Measurements from ENCODE around the gene OLFM4.

The OLFM4 gene

DNA sequence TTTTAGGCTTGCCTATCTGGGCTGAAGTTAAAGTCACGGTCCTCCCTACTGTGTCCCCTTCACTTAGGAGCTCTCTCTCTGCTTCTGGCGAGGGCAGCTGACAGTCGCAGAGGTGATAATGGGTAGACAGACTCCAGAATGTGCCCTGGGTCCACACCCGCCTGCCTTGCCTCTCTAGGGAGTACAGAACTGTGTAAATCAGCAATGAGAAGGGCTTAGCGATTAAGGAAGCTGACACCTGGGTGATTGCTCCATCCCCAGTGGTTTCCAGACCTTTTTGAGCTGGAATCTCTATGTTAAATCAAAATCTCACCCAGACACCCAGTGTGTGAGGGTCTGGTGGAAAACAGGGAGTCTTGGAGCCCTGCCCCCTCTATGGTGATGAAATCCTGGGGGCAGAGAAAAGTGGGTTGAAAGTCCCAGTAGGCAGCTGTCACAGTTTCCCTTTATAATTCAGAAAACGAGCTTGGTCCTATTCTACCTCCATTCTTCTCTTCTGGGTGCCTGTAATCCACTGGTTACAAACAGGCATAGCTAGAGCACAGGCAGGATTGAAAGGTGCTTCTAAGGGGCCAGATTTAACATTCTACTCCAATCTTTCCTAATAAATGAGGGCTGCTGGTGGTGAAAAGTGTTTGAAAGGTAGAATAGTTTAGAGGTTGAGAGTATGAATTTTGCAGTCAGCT, 46.9 kb downstream of the OLFM4 start:
- no peaks in the 10 kb centered on the region for H3K9me3 ChIP-seq (ENCODE audit: control insufficient read depth, insufficient read depth, low read length)
- H3K4me3 ChIP-seq (ENCODE audit: low read depth, low read length) = no peak overlapping the region
- no peak overlapping the region for H3K9ac ChIP-seq (ENCODE audit: low read depth, low read length)
- no peaks in the 10 kb centered on the region for H3K36me3 ChIP-seq (ENCODE audit: control insufficient read depth, insufficient read depth, low read length)
- no peaks in the 10 kb centered on the region for H3K27me3 ChIP-seq (ENCODE audit: control insufficient read depth, insufficient read depth, low read length)
- H3K4me1 ChIP-seq (ENCODE audit: control insufficient read depth, insufficient read depth, low read length) = no peaks in the 10 kb centered on the region

DNA sequence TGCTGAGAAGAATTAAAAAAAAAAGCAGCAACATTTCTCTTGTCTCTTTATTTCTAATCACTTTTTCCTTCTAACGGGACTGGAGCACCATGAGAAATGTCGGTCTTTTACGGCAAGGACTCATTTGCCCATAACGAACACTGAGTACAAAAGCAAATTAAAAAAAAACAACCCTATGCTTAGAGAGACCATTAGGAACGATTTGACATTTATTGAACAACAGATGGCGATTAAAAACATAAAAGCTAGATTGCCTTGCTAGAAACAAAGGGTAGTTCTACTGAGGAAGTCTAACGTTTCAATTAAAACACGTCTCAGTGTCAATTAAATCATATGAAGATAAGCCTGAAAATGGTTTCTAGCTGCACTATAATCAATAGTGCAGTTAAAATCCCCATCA, 51.1 kb downstream of the OLFM4 start:
- H3K9ac ChIP-seq (ENCODE audit: low read depth, low read length) = no peak overlapping the region
- H3K4me1 ChIP-seq (ENCODE audit: control insufficient read depth, insufficient read depth, low read length) = no peaks in the 10 kb centered on the region
- H3K9me3 ChIP-seq (ENCODE audit: control insufficient read depth, insufficient read depth, low read length) = no peaks in the 10 kb centered on the region
- no peaks in the 10 kb centered on the region for H3K36me3 ChIP-seq (ENCODE audit: control insufficient read depth, insufficient read depth, low read length)
- H3K27me3 ChIP-seq (ENCODE audit: control insufficient read depth, insufficient read depth, low read length) = no peaks in the 10 kb centered on the region
- H3K4me3 ChIP-seq (ENCODE audit: low read depth, low read length) = no peak overlapping the region

DNA sequence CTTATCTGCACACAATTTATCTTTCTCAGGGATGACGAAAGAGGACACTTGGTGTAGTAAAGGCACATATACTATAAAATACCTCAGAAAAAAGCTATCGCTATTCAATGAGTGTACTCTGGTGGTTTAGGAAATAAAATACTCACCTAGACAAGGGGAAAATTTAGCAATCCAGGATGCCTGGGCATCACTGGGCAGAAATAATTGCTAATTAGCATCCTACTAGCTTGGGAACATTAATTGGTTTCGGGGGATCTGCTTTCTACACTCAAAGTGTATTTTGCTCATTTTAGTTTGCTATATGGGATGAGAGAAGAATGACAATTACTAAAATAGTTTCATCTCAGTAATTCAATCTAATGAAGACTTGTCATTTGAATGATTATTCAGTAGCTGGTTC, 60.3 kb downstream of the OLFM4 start:
- no peak overlapping the region for H3K9ac ChIP-seq (ENCODE audit: low read depth, low read length)
- H3K4me1 ChIP-seq (ENCODE audit: control insufficient read depth, insufficient read depth, low read length) = no peaks in the 10 kb centered on the region
- no peaks in the 10 kb centered on the region for H3K9me3 ChIP-seq (ENCODE audit: control insufficient read depth, insufficient read depth, low read length)
- no peaks in the 10 kb centered on the region for H3K27me3 ChIP-seq (ENCODE audit: control insufficient read depth, insufficient read depth, low read length)
- H3K36me3 ChIP-seq (ENCODE audit: control insufficient read depth, insufficient read depth, low read length) = no peaks in the 10 kb centered on the region
- no peak overlapping the region for H3K4me3 ChIP-seq (ENCODE audit: low read depth, low read length)

DNA sequence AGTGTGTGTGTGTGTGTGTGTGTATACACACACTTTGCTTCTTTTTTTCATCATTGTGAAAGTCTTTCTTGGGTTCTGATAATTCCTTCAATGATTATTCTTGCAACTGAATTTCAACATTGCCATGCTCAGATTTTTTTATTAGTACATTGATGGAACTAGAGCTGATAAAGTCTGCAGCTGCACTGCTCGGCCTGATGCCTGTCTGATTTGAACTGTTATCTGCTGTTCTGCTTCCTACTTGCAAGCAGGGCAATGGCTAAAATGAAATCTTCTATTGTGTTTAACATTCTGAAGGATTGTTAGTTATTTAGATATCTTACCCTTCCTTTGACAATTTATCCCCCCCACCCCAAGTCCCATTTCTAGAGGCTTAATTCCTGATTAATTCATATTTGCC, 61.3 kb downstream of the OLFM4 start:
- H3K9ac ChIP-seq (ENCODE audit: low read depth, low read length) = no peak overlapping the region
- H3K4me1 ChIP-seq (ENCODE audit: control insufficient read depth, insufficient read depth, low read length) = no peaks in the 10 kb centered on the region
- no peaks in the 10 kb centered on the region for H3K9me3 ChIP-seq (ENCODE audit: control insufficient read depth, insufficient read depth, low read length)
- H3K27me3 ChIP-seq (ENCODE audit: control insufficient read depth, insufficient read depth, low read length) = no peaks in the 10 kb centered on the region
- H3K36me3 ChIP-seq (ENCODE audit: control insufficient read depth, insufficient read depth, low read length) = no peaks in the 10 kb centered on the region
- H3K4me3 ChIP-seq (ENCODE audit: low read depth, low read length) = no peak overlapping the region

DNA sequence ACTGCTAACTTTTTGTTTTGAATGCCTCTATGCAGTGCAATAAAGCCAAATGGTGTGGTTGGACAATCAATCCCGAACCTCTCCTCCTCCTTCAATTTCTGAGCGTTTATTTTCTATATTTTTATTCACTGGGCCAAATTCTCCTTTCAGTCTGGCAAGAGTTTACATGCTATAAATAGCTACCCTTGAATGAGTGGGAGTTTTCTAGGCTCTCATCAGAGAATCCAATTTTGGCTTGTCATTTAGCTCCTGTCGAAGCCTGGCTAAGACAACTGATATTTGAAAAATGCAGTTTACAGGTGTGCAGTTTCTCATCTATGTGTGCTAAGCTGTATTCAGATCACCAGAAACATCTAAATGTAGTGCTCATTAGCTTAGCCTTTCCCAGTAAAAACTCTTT, 61.8 kb downstream of the OLFM4 start:
- no peaks in the 10 kb centered on the region for H3K9me3 ChIP-seq (ENCODE audit: control insufficient read depth, insufficient read depth, low read length)
- no peaks in the 10 kb centered on the region for H3K36me3 ChIP-seq (ENCODE audit: control insufficient read depth, insufficient read depth, low read length)
- no peak overlapping the region for H3K9ac ChIP-seq (ENCODE audit: low read depth, low read length)
- H3K4me1 ChIP-seq (ENCODE audit: control insufficient read depth, insufficient read depth, low read length) = no peaks in the 10 kb centered on the region
- no peaks in the 10 kb centered on the region for H3K27me3 ChIP-seq (ENCODE audit: control insufficient read depth, insufficient read depth, low read length)
- H3K4me3 ChIP-seq (ENCODE audit: low read depth, low read length) = no peak overlapping the region

DNA sequence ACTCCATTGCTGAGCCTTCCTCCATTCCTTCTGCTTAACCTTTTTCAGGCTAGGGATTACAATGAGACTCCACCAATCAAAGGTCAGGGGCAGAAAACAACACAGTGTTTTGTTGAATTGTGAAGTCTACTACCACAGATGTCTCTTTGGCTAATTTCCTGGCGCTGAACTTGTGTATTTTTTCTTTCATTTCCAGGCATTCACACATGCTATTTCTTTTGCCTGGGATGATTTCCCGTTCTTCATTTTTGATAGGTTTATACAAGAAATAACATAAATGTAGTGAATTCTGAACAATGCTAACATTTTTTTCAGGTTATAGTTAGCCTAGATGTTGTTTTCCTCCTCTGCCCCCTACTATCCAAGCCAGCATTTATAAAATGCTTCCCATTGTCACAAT, 64.3 kb downstream of the OLFM4 start:
- no peak overlapping the region for H3K9ac ChIP-seq (ENCODE audit: low read depth, low read length)
- no peaks in the 10 kb centered on the region for H3K27me3 ChIP-seq (ENCODE audit: control insufficient read depth, insufficient read depth, low read length)
- no peaks in the 10 kb centered on the region for H3K36me3 ChIP-seq (ENCODE audit: control insufficient read depth, insufficient read depth, low read length)
- no peak overlapping the region for H3K4me3 ChIP-seq (ENCODE audit: low read depth, low read length)
- no peaks in the 10 kb centered on the region for H3K9me3 ChIP-seq (ENCODE audit: control insufficient read depth, insufficient read depth, low read length)
- no peaks in the 10 kb centered on the region for H3K4me1 ChIP-seq (ENCODE audit: control insufficient read depth, insufficient read depth, low read length)

DNA sequence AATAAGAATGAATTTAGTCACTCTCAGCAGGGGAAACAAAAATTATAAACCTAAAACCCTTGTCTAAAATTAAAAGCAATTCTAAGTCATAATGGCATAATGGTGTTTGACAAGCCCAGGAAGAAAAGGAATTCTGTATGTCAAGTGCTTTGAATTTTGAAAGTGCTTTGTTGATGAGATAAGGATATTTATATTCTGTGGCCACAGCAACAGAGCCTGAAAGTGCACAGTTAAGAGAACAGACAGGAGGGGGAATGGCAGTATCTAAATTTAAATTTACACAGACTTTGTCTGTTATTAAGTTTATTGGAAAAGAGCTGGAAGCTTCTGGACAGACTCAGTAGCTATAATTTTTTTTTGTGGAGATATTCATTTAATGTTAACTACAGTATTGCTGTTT, 69.8 kb downstream of the OLFM4 start:
- Histone ChIP-seq H3K4me1 (ENCODE audit: control insufficient read depth, insufficient read depth, low read length) (no peaks in the 10 kb centered on the region), H3K36me3 (ENCODE audit: control insufficient read depth, insufficient read depth, low read length) (no peaks in the 10 kb centered on the region), H3K9me3 (ENCODE audit: control insufficient read depth, insufficient read depth, low read length) (no peaks in the 10 kb centered on the region), H3K4me3 (ENCODE audit: low read depth, low read length) (no peak overlapping the region), H3K27me3 (ENCODE audit: control insufficient read depth, insufficient read depth, low read length) (no peaks in the 10 kb centered on the region), H3K9ac (ENCODE audit: low read depth, low read length) (no peak overlapping the region)

DNA sequence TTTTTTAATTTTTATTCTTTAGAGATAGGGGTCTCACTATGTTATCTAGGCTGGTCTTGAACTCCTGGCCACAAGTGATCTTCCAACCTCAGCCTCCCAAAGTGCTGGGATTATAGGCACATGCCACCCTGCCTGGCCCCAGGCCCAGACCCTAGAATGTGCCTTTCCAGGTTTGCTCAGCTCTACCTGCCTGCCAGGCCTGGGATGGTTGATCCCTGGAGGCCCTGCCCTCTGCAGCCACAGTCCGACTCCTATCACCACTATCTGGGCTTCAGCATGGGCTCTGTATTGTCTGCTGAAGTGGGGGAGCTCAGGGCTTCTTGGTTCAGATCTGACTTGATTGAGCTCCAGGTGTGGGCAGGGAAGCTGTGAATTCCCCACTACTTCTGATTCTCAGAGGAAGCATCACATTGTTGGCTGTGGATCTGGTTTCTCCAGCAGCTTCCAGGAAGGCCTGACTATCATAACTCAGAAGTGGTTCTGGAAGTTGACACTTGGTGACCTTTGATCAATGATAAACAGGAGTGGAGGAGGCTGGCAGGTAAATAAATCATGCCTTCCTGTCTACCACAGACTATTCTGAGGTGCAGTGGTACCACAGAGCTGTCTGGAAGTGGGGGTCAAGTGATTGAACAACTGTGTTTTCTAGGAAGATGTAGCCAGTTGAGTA, 71.9 kb downstream of the OLFM4 start:
- H3K4me1 ChIP-seq (ENCODE audit: control insufficient read depth, insufficient read depth, low read length) = no peaks in the 10 kb centered on the region
- no peak overlapping the region for H3K4me3 ChIP-seq (ENCODE audit: low read depth, low read length)
- no peaks in the 10 kb centered on the region for H3K27me3 ChIP-seq (ENCODE audit: control insufficient read depth, insufficient read depth, low read length)
- H3K36me3 ChIP-seq (ENCODE audit: control insufficient read depth, insufficient read depth, low read length) = no peaks in the 10 kb centered on the region
- no peaks in the 10 kb centered on the region for H3K9me3 ChIP-seq (ENCODE audit: control insufficient read depth, insufficient read depth, low read length)
- no peak overlapping the region for H3K9ac ChIP-seq (ENCODE audit: low read depth, low read length)
